Measurements from ENCODE around the gene RFX8. TPM values are rescaled to one million over a fixed set of nuclear protein-coding genes. Genes with fewer than 3 reads are reported as not detected.
"Not testable (repeated sequence)": the region's sequence is repeated elsewhere in the genome, so short reads cannot be mapped to it uniquely, and the experiment has no call there.

The RFX8 gene
- total and polyA plus RNA-seq, 2 of the 13 experiments (the other 11 are each of a cell fraction or from before 2014, with no cell fraction given): not detected

DNA sequence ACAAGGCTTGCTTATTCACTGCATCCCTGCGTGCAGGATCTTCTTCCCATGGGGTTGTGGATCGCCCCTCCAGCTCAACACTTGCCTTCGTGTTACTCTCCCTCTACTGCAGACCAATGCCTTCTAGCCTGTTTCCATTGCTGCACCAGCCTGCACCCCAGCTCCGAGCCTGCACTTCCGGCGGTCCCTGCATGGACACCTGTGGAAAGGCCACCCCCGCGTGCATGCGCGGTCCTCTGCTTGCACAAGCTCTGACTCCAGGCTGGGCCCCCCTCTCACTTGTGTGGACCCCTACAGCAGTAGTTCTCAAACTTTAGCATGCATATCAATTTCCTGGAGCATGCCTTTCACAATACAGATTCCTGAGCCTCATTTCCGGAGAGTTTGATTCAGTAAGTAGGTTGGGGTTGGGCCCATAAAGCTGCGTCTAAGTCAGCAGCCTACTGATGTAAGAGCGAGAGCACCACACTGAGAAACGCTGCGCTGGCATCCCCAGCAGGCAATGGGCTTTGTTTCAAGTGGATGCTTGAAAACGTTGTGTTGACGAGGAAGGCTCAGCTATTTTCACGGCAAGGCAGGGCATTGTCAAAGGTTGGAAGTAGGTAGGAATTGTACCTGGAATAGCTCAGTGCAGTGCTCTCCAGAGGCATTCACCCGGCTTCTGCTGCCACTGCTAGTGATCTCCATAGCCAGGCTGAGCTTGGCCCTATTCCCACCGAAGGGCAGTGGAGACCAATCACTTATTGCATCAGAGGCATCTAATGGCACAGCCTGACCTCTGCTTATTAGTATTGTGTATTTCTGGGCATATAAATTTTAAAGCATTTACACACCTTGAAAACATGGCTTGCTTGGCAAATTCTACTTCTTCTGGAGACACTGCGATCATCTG is 120.2 kb downstream of the RFX8 start:
- ATAC-seq (no peak), DNase-seq (ENCODE audit: low spot score) (no peak), FAIRE-seq (no peak)
- H3K27me3 ChIP-seq (ENCODE audit: control insufficient read depth in 1 of 2, insufficient read depth in 2 of 2, low read length in 2 of 2): peaks cover 0 to 8% of the 10 kb centered on the region in 2 experiments; a peak in 3 of 5 replicates
- BruUV-seq (replicated peaks): no TSS peak
- in situ Hi-C loops (cut with HindIII; ENCODE audit: extremely low pct_ligation_motif_present, low pct_unique_long_range_greater_than_20kb) (no loop called here), intact Hi-C loops (cut with micrococcal nuclease; ENCODE audit: unreplicated experiment) (no loop called here)
- WGBS (ENCODE audit: low lambda C conversion rate): 76% methylated on average over 21 of the region's 21 CpGs
- POLR2A ChIA-PET: interaction anchor here (0.8 to 1.1 kb wide), 2 partner anchors 19 to 24 kb away, joined by 3 read pairs; no protein-coding TSS in a partner anchor
- H3K9me3 ChIP-seq (ENCODE audit: low read length): no peaks in the 10 kb centered on the region
- TF ChIP-seq CEBPB (IDR thresholded peaks at IDR 0.05; ENCODE audit: borderline replicate concordance, low read depth, low read length): peak; percentile 23; the same call in 1 of the 2 replicates
- no peak for TF ChIP-seq CSRNP1 (CRISPR knock-in tag; IDR thresholded peaks at IDR 0.05)
- no peak overlapping the region for H3K4me2 ChIP-seq (ENCODE audit: low read depth, low read length)
- H3K4me1 ChIP-seq (ENCODE audit: insufficient read depth, low read length): peaks cover 32% of the 10 kb centered on the region
- H3K36me3 ChIP-seq (replicated peaks in 1 of 2; ENCODE audit: control insufficient read depth in 1 of 2, insufficient read depth in 2 of 2, low read length in 2 of 2): no peaks in the 10 kb centered on the region
- H2AFZ ChIP-seq (ENCODE audit: low read length): no peak overlapping the region
- H3K9ac ChIP-seq (ENCODE audit: insufficient read depth, low read depth, low read length): no peak overlapping the region
- H3K79me2 ChIP-seq (ENCODE audit: insufficient read depth, low read length): no peaks in the 10 kb centered on the region
- CTCF ChIA-PET (ENCODE audit: low intra/inter-chr PET ratio, low total read pairs): no interaction called here
- no peaks in the 10 kb centered on the region for H4K20me1 ChIP-seq (ENCODE audit: insufficient read depth, low read length)
- no peak overlapping the region for H3K4me3 ChIP-seq (replicated peaks in 1 of 3; ENCODE audit: insufficient read depth in 1 of 3, low read depth in 2 of 3, low read length in 3 of 3)
- no peak overlapping the region for H3K27ac ChIP-seq (ENCODE audit: extremely low read length, insufficient read depth, low read length)

DNA sequence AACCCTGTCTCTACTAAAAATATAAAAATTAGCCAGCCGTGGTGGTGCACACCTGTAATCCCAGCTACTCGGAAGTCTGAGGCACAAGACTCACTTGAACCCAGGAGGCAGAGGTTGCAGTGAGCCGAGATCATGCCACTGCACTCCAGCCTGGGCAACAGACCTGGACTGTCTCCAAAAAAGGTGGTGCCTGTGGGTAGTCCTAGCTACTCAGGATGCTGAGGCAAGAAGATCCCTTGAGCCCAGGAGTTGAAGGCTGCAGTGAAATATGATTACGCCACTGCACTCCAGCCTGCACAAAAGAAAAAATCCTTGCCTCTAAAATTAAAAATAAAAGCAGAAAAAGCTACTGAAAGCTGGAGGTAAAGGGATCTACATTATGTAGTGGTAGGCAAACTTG is 122.3 kb downstream of the RFX8 start:
- H3K27me3 ChIP-seq (ENCODE audit: control insufficient read depth in 1 of 2, insufficient read depth in 2 of 2, low read length in 2 of 2); H3K4me2 ChIP-seq (ENCODE audit: low read depth, low read length); H3K4me3 ChIP-seq (replicated peaks in 1 of 3; ENCODE audit: insufficient read depth in 1 of 3, low read depth in 2 of 3, low read length in 3 of 3); CTCF ChIA-PET (ENCODE audit: low intra/inter-chr PET ratio, low total read pairs); FAIRE-seq; H3K79me2 ChIP-seq (ENCODE audit: insufficient read depth, low read length); BruUV-seq (replicated peaks); H4K20me1 ChIP-seq (ENCODE audit: insufficient read depth, low read length); intact Hi-C loops (cut with micrococcal nuclease; ENCODE audit: unreplicated experiment); DNase-seq (ENCODE audit: low spot score); H3K9me3 ChIP-seq (ENCODE audit: low read length); ATAC-seq; in situ Hi-C loops (cut with HindIII; ENCODE audit: extremely low pct_ligation_motif_present, low pct_unique_long_range_greater_than_20kb); H3K27ac ChIP-seq (ENCODE audit: extremely low read length, insufficient read depth, low read length); H2AFZ ChIP-seq (ENCODE audit: low read length); H3K9ac ChIP-seq (ENCODE audit: insufficient read depth, low read depth, low read length); H3K36me3 ChIP-seq (replicated peaks in 1 of 2; ENCODE audit: control insufficient read depth in 1 of 2, insufficient read depth in 2 of 2, low read length in 2 of 2): not testable (repeated sequence)
- 37% methylated on average over 4 of the region's 4 CpGs for WGBS (ENCODE audit: low lambda C conversion rate)
- POLR2A ChIA-PET: interaction anchor here (1.0 kb wide), 1 partner anchor 351 kb away, joined by 3 read pairs; the partner anchor contains the start of gene RPL31
- H3K4me1 ChIP-seq (ENCODE audit: insufficient read depth, low read length): peaks cover 39% of the 10 kb centered on the region
